Common myeloid progenitor, CD34-positive (primary cell): Measurements from ENCODE around the gene PTPRN2.

Experiments used
- CTCF ChIA-PET: fragments of 350-600 bp; sonication (Branson Sonifier 250); formaldehyde crosslinking; loops from one replicate; lab custom pipeline; 2021; ENCODE audit warnings: antibody characterized with exemption; lab: Charles Lee
- POLR2A ChIA-PET: fragments of 350-600 bp; sonication (Branson Sonifier 250); formaldehyde crosslinking; loops from one replicate; lab custom pipeline; 2021; ENCODE audit warnings: antibody characterized with exemption; lab: Charles Lee
- DNase-seq, 3 donors: peaks; one replicate each; pipeline versions ENCODE4 v3.0.0 to v3.0.0-alpha.2; 2013
- H3K27ac ChIP-seq, 2 experiments: 1 replicate in 1 of 2; 2 replicates in 1 of 2; pipeline ENCODE4 v1.7.0; 2013; ENCODE audit warnings: inconsistent platforms in 2 of 2, low read length in 2 of 2, mild to moderate bottlenecking in 2 of 2, low read depth in 1 of 2, moderate library complexity in 1 of 2; ENCODE audit not compliant: severe bottlenecking in 2 of 2, insufficient read depth in 1 of 2, poor library complexity in 1 of 2
- H3K27me3 ChIP-seq, 5 experiments: replicated peaks in 2 of 5; 1 replicate in 3 of 5; 2 replicates in 2 of 5; pipeline versions ENCODE4 v1.6.1 to v1.7.0; 2013; ENCODE audit warnings: low read length in 4 of 5, mild to moderate bottlenecking in 2 of 5, moderate library complexity in 2 of 5, inconsistent platforms in 1 of 5; ENCODE audit not compliant: insufficient read depth in 5 of 5, control insufficient read depth in 4 of 5
- H3K36me3 ChIP-seq, 4 experiments: 1 replicate in 2 of 4; 2 replicates in 2 of 4; pipeline versions ENCODE4 v1.6.1 to v1.7.0; 2013; ENCODE audit warnings: low read length in 3 of 4, control low read depth in 1 of 4, mild to moderate bottlenecking in 1 of 4; ENCODE audit not compliant: control insufficient read depth in 4 of 4, insufficient read depth in 4 of 4
- H3K4me1 ChIP-seq, 4 experiments: 1 replicate in 3 of 4; 2 replicates in 1 of 4; pipeline versions ENCODE4 v1.6.1 to v1.7.1; 2013; ENCODE audit warnings: low read length in 3 of 4, mild to moderate bottlenecking in 3 of 4, control low read depth in 1 of 4, inconsistent platforms in 1 of 4, moderate library complexity in 1 of 4; ENCODE audit not compliant: control insufficient read depth in 4 of 4, insufficient read depth in 4 of 4; ENCODE audit errors: control extremely low read depth in 1 of 4
- H3K4me3 ChIP-seq, 7 experiments: 1 replicate in 4 of 7; 2 replicates in 3 of 7; pipeline versions ENCODE4 v1.5.1 to v1.7.0; 2013; ENCODE audit warnings: mild to moderate bottlenecking in 7 of 7, low read length in 6 of 7, moderate library complexity in 6 of 7, inconsistent platforms in 2 of 7, low read depth in 2 of 7, control low read depth in 1 of 7; ENCODE audit not compliant: insufficient read depth in 4 of 7, control insufficient read depth in 1 of 7; ENCODE audit errors: extremely low read depth in 1 of 7
- H3K9me3 ChIP-seq, 5 experiments: 1 replicate in 4 of 5; 2 replicates in 1 of 5; pipeline versions ENCODE4 v1.6.1 to v1.7.1; 2013; ENCODE audit warnings: low read length in 4 of 5, mild to moderate bottlenecking in 2 of 5, inconsistent platforms in 1 of 5, low read depth in 1 of 5, moderate library complexity in 1 of 5; ENCODE audit not compliant: control insufficient read depth in 4 of 5, insufficient read depth in 2 of 5; ENCODE audit errors: control extremely low read depth in 1 of 5
- WGBS: methylation state at CpG from one replicate; pipeline ENCODE4 v1.1.5; 2013; ENCODE audit not compliant: insufficient coverage; 5-methylcytosine and 5-hydroxymethylcytosine counted together

Gene PTPRN2

DNA sequence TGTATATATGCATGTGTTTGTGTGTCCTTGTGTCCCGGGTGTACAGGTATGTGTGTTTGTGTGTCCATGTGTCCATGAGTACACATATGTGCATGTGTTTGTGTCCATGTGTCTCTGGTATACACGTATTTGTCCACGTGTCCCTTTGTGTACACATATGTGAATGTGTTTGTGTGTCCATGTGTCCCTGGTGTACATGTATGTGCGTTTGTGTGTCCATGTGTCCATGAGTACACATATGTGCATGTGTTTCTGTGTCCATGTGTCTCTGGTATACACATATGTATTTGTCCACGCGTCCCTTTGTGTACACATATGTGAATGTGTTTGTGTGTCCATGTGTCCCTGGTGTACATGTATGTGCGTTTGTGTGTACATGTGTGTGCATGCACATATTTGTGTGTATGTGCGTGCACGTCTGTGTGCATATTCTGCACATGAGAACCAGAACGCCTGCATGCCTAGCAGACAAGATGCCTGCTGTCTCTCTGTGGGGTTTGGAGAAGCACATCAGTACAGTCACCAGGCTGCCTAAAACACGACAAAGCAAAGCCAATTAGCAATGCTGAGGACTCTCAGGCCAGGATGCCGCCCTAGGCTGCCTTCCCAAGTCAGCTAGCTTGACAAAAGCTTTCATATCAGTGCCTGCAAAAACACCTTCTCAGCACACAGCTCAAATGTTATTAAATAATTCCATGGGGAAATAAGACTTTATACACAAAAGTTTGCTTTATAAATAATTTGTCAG lies 327.8 kb downstream of the PTPRN2 start:
- Histone ChIP-seq H3K27ac (no peak overlapping the region), H3K4me3 (no peak overlapping the region), H3K27me3 (no peaks in the 10 kb centered on the region), H3K9me3 (peaks cover 0 to 39% (median 6%) of the 10 kb centered on the region in 5 experiments), H3K36me3 (no peaks in the 10 kb centered on the region), H3K4me1 (no peaks in the 10 kb centered on the region)
- WGBS, result 97% methylated on average over 7 of the region's 12 CpGs
- ChIA-PET CTCF (no interaction called here), POLR2A (no interaction called here)
- no peak for DNase-seq

DNA sequence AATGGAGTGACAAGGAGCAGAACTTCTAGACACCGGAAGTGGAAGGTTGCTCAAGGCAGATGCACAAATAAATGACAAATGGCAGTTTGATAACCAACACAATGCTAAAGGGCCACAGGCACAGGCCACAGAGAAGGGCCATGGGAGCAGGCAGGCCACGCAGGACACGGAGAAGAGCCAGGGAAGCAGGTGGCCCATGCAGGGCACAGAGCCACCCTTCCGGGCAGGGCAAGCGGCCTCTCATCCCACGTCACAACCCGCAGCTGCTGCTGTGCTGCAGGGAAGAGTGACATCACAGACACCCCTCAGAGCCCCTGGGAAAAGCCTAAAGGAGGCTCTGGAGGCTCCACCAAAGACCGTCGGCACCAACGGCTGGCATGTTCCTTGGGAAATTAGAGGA lies 328.5 kb downstream of the PTPRN2 start:
- ChIA-PET POLR2A (no interaction called here), CTCF (no interaction called here)
- no peak overlapping the region for H3K27ac ChIP-seq
- DNase-seq, result no peak
- H3K4me3 ChIP-seq, result no peak overlapping the region
- peaks cover 0 to 38% (median 6%) of the 10 kb centered on the region in 5 experiments for H3K9me3 ChIP-seq
- WGBS, result 94% methylated on average over 9 of the region's 10 CpGs
- H3K36me3 ChIP-seq, result no peaks in the 10 kb centered on the region
- H3K27me3 ChIP-seq, result no peaks in the 10 kb centered on the region
- H3K4me1 ChIP-seq, result no peaks in the 10 kb centered on the region

DNA sequence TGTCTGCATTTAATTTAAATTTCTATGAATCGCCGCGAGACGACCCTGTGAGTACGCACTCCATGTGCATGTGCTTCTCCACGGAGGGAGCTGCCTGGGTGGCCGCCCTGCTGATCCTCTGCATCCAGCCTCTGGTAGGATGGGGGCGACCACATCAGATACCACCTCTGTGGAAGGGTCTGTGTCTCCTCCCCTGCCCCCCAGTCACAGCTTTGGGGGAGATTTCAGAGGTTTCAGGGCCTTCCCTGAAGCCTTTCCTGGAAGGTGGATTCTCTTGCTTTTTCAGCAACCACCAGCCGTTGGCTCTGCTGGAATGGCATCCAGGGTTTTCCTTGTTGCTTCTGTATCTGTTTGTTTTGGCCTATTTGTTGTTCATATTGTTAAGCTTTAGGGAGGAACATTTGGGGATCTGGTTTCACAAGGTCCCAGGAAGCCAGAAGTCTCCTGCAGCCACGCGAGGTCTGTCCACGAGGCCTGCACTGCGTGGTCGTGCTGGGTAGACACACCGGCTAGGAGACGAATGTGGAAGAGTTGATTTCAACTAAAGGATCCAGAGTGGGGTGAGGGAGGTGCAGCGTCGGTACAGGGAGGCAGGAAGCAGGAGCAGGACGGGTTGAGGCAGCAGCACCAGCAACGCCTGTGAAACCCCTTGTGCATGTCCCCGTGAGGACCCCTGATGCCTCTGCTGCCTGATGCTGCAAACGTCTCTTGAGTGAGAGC lies 329.1 kb downstream of the PTPRN2 start:
- CTCF ChIA-PET, result no interaction called here
- Histone ChIP-seq H3K9me3 (peaks cover 0 to 38% (median 6%) of the 10 kb centered on the region in 5 experiments), H3K27me3 (no peaks in the 10 kb centered on the region), H3K27ac (no peak overlapping the region), H3K4me1 (no peaks in the 10 kb centered on the region), H3K36me3 (no peaks in the 10 kb centered on the region), H3K4me3 (no peak overlapping the region)
- WGBS, result 93% methylated on average over 16 of the region's 22 CpGs
- POLR2A ChIA-PET, result no interaction called here
- no peak for DNase-seq

DNA sequence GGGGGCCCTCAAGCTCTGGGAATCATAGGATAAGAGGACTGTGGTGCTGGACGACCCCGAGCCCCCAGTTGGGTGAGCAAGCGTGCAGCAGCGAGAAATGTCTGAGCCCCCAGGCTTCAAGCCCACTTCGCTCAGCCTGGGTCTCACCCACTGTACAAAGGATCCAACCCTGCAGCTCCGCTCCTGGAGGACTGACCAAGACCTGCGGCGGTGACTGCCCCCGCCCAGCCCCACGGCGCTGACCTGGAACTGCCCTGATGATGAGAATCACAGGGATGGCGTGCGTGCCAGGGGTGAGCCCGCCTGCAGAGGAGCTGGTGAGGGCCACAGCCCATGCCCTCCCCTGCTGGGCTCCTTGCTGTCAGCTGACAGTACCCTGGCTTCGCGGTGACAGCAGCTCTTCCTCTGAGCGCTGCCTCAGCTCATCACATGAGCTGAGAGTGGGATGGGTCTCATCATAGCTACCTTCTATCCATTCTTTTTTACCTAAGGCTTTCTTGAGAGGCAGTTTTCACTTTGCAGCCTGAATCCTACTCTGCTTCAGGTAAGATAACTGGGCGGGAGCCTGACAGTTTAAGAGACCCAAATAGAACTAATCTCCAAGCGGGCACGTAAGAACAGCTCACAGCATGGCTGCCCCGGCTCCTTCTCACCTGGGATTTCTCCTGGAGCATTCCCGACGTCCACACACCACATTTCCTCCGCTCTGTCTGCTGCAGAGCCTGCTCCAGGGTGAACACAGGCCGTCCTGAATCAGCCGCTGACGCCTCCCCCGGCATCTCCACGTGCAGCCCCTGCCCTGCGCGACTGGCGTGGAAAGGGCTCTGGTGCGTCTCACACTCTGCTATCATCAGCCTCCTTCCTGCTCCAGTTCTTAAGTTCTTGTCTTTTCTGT lies 329.9 kb downstream of the PTPRN2 start:
- Histone ChIP-seq H3K36me3 (no peaks in the 10 kb centered on the region), H3K4me3 (no peak overlapping the region), H3K27me3 (no peaks in the 10 kb centered on the region), H3K9me3 (peaks cover 0 to 33% (median 3%) of the 10 kb centered on the region in 5 experiments), H3K4me1 (no peaks in the 10 kb centered on the region), H3K27ac (no peak overlapping the region)
- 94% methylated on average over 27 of the region's 33 CpGs for WGBS
- ChIA-PET CTCF (no interaction called here), POLR2A (no interaction called here)
- DNase-seq, result no peak

DNA sequence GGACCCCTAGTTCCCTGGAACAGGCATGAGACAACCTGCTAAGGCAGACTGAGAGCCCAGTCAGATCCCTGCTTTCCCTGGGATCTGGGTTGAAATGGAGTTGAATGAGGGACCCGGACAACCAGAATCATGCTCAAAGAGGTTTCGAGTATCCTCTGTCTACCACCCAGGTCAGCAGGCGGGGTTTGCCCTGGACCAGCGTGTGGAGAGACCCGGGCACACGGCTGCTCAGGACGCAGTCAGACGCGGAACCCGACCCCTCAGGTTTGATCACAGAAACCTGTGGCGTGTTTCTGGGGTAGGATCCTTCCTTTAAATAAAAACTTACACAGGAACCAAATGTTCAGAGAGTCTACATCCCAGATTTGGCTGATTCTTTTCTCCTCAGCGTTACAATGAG lies 330.6 kb downstream of the PTPRN2 start:
- no peak for DNase-seq
- Histone ChIP-seq H3K9me3 (peaks cover 0 to 38% (median 0%) of the 10 kb centered on the region in 5 experiments), H3K36me3 (no peaks in the 10 kb centered on the region), H3K27ac (no peak overlapping the region), H3K4me1 (no peaks in the 10 kb centered on the region), H3K4me3 (no peak overlapping the region), H3K27me3 (no peaks in the 10 kb centered on the region)
- POLR2A ChIA-PET, result no interaction called here
- CTCF ChIA-PET, result no interaction called here
- WGBS, result 90% methylated on average over 11 of the region's 12 CpGs

DNA sequence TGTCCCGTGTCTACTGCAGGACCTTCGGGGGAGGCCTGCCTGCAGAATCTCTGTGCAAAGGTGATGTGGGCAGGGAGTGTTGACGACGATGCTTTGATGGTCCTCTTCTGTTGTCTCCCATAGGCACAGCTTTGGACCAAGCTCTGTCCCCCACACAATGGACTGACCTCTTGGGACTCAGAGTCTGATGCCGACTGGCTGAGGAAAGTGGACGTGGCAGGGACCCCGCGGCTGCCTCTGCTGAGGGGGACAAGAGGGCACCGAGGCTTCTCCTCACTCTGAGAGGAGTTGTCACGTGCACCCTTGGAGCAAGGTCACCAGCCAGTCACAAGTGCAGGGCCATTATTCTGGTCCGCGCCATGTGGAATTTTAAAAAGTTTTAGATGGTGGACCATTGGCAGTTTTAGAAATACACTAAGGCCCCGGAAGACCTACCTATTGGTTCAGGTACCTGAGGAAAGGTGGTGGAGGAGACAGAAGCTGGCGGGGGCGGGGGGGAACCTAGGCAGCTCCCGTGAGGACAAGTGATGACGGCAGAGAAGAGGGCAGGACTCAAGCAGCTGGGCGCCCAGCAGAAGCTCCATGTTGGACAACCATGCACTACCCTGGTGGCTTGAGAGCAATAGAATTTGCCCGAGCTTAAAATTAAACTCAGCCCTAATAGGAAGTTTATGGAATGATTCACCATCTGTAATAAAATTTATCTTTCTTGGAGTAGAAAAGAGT lies 331.4 kb downstream of the PTPRN2 start:
- Histone ChIP-seq H3K9me3 (peaks cover 0 to 39% (median 3%) of the 10 kb centered on the region in 5 experiments), H3K4me3 (no peak overlapping the region), H3K4me1 (no peaks in the 10 kb centered on the region), H3K36me3 (no peaks in the 10 kb centered on the region), H3K27me3 (no peaks in the 10 kb centered on the region), H3K27ac (no peak overlapping the region)
- CTCF ChIA-PET, result no interaction called here
- DNase-seq, result no peak
- POLR2A ChIA-PET, result no interaction called here
- WGBS, result 83% methylated on average over 13 of the region's 19 CpGs
